Measurements from ENCODE around the gene SLC39A2.
A peak's percentile ranks its signal among the peaks of the same experiment; 100 is the strongest.
"Not testable (repeated sequence)": the region's sequence is repeated elsewhere in the genome, so short reads cannot be mapped to it uniquely, and the experiment has no call there.

SLC39A2 gene

DNA sequence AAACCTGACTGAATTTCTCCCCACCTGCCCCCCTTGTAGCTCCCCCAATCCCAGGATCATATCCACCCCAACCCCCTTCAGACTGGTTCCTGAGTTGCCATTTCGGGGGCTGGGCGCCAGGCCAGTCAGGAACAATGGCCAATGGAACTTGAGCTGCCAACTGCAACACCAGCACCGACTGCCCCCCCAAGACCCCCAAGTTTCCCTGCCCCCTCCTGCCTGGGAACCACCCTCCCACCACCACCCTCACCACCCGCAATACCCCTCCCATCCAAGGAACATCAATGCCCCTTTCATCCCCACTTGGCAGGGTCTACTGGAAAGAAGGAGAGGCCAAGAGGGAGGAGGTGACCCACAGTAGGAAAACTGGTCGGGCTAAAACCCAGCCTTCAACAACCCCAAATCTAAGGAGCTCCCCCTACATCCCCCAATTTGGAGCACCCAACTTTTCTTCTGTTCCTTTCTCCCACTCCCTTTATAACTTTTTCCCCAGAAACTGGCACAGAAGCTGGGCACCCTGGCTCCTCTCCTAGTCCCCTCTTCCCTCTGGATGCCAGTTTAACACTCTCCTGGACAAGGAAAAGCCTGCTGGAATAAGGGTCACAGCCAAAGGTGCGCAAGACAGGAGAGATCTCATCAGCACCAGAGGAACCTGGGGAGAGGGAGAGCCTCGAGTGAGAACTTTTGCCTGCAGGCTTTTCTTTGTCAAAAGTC, 27.3 kb downstream of the SLC39A2 start:
- no peak for DNase-seq

DNA sequence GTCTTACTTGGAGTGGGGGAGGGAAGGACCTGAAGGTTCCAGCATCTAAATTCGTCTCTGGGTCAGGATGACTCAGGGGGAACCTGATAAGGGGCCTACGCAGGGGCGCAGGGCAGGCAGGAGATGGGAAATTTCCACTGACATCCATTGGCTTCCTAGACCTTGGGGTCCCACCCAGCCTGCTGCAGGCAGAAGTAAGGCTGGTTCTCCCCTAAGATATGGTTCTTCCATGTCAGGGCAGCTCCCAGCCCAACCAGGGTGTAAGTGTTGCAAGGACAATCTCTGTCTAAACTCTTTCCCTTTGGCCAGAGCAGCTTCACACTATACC, 27.9 kb downstream of the SLC39A2 start:
- no peak for DNase-seq

DNA sequence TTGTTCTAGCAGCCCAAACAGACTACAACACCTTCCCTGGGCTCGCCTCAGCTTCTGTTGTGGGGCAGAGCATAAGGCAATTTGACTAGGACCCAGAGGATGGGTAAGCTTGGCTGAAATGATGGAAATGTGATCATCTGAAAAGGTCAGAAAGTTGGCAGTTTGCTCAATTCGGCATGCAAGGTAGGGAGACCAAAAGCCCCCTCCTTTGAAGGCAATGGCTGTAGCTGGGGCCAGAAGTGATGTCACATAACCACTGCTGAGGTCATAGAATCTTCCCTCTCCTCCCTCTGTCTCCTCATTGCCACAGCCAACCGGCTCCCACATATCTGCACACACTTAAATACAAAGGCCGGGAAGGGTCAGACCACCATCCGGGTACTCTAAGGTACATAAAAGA, 30.8 kb downstream of the SLC39A2 start, which contains the start of gene TPPP2:
TSS of gene TPPP2 (plus strand) at position 301 of the 400 bp plus-strand sequence. CDS start 365 bp downstream, outside the sequence.
- DNase-seq = no peak

DNA sequence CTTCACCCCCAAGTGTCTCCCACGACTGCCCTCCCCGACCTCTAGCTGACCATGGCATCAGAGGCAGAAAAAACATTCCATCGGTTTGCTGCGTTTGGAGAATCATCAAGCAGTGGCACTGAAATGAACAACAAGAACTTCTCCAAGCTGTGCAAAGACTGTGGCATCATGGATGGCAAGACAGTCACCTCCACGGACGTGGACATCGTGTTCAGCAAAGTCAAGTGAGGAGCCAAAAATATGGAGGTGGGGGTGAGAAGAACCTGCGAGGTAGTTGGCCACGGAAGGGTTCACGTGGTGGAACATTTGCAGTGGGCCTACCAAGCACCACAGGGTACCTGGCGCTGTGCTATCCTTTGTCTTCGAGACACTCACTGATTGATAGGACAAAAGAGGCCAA, 31.4 kb downstream of the SLC39A2 start:
- no peak for DNase-seq

DNA sequence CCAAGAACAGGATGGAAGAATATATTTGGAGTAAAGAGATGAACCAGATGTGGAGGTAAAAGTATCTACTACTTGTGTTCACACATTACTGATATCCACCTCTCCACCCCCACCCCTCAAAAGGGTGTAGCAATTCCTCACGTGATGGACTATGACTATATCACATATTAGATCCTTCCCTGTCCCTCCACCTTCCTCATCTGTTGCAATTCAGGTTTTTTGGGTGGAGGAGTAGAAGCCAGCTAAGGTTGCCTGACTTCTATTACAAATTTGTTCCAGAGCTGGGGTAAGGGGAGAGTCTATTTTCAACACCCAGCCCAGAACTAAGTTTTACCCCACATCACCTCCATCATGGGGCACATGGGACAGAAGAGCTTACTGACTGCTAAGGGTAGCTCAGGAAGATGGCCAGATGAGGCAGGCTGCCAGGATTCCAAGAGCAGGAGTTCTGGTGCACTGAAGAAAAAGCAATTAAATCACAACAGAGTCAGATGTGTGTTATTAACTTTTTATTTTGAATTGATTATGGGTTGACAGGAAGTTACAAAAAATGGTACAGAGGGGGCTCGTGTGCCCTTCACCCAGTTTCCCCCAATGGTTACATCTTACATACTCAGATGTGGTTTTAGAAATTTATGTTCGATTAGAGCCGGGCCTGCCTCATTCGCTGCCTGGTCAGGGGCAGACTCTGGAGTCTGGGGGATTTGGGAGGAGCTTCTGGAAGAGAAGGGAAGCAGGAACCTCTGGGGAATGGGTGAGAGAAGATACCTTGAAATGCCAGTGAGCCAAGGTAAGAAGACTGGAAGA, 33.4 kb downstream of the SLC39A2 start:
- no peak for DNase-seq

DNA sequence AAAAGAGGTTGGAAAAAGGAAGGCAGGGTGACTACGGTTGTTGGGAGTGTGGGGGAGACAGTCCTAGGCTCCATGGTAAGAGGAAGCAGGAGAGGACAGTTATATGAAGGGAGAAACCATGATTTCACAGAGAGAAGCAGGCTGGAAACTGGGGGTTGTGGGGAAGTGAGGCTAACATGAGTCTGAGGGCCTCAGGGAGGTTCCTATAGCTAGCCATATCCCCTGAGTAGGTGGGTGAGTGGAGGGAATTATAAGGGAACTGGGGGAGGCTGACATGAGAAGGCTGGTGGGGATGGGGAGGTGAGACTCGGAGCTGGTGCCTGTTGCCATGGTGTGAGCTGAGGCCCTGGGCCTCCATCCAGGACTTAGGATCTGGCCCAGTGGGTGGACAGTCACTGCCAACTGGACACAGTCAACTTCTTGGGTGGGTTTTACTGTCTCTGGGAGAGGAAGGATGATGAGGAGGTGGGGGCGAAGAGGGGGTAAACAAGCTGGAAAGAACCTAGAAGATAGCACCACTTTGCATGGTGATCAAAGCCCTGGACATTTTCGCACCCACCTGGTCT, 34.1 kb downstream of the SLC39A2 start:
- DNase-seq = no peak

DNA sequence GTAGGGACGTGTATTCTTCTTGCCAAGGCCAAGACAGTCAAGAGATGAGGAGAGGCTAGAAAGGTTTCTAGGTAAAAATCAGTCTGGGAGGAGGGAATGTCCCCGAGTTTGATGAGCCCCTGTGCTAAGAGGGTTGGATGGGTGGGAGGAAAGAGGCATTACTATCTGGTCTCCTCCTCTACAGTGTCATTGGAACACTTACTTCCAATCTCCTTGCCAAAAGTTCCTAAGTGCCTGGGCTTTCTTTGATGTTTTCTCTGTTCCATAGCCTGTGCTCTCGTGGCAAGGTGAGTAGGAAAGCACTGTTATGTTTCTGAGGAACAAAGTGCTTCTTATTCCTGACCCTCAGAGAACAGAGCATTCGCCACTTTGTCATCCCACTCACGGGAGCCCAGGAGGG, 35.6 kb downstream of the SLC39A2 start, which contains the start of gene RNASE13:
TSS of gene RNASE13 (minus strand) at position 101 of the 400 bp plus-strand sequence. CDS start 519 bp downstream, outside the sequence.
- DNase-seq = no peak

DNA sequence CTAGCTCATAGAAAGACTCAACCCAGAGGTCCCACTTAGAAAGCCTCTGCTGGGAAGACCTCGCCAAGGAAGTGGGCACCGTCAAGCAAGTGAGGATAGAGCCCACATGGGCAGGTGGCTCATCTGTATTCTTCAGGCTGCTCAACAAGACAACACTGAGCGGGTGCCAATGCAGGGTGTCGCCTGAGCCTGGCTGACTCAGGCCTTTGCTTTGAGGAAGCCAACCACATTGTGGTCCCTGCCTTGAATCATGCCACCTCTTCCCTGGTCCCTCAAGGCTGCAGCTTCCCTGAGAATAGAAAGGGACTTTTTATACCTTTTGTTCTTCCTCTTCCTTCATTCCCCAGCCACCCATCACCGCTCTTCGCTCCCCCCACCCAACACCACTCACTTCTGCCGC, 37.7 kb downstream of the SLC39A2 start:
- DNase-seq = no peak

DNA sequence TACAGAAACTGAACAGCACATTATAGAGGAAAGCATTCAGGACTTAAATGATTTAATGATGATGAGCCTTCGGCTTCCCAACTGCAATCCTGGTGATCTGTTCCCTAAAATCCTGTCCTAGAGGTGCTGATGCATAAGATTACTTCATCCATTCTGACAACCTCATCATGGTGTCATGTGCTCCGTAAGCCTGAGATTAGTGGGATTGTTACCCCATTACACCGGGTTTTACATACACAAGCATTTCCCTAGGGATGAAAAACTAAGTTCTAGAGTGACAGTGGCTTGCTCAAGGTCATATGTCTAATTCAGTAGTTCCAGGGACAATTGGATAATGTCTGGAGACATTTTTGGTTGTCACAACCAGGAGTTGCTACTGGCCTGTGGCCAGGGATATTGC, 38.1 kb downstream of the SLC39A2 start:
- no peak for DNase-seq

DNA sequence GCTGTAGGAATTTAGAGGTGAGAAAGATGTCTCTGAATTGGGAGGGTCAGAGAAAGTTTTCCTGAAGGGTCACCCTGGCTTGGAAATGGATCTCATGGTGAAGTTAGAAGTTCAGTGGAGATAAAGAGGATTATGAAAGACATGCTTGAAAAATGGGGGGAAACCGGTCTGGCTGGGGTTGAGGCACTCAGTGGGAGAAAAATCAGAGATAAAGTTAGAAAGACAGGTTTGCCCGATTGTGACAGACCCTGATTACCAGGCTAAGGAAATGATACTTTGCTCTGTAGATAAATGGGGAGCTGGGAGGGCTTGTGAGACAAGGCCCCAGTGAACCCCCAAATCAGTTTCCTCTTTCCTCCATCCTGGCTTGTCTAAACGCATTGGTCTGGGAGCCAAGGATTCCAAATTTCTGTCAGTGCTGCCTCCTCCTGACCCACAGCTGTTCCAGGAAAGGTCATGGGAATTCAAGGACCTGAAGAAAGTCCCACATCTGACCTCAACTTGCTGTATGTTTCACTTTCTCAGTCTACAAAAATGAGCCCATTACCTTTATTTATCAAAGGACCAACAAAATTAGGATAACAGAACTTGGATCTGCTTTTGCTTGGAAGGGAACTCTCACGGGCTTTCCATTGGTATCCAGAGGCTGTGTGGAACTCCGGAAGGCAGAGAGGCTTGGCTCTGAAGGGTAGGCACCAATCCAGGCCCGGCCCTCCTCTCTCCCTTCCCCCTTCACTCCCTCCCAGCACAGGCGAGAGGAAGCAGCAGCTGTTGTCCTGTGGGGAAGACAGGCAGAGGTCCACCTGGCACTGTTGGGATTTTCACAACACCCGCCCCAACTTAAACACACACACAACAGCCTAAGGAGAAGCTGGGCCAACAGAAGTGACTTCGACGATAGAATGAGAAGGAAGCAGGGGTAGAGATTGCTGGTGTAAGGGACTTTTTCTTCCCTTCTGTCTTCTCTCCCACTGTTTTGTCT, 39.6 kb downstream of the SLC39A2 start:
- no peak for DNase-seq

DNA sequence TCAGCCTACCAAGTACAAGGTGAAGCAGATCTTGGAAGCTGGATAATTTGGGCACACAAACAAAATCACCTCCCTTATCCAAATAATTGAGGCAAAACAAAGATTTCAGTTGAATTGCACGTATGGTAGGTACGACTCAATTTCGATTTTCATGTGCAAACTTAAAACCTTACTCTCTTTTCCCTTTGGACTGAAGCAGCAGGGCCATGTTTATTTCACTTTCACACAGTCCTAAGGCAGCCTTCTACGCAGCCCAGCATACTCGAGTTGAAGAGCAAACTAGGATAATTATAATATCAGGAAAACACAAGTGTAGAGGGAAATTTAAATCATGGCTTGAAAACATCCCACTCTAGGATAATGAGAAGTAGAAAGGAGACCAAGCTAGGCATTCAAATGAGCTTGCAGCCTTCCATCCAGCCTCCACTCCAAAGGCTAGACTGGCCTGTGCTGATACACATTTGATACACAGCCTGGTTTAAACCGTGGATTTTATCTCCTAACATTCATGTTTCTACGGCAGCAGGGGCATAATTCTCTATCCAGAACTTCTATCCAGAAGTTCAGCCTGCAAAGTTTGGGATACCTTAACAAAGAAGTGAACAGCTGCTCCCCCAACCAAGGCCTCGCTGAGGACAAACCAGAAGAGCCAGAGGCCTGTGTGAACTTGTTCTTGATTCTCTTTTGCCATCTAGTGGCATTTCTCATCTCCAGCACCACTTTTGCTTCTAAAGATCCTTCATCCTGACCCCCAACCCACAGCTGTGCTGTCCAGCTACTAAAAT, 40.7 kb downstream of the SLC39A2 start:
- peak; percentile 27 for DNase-seq

DNA sequence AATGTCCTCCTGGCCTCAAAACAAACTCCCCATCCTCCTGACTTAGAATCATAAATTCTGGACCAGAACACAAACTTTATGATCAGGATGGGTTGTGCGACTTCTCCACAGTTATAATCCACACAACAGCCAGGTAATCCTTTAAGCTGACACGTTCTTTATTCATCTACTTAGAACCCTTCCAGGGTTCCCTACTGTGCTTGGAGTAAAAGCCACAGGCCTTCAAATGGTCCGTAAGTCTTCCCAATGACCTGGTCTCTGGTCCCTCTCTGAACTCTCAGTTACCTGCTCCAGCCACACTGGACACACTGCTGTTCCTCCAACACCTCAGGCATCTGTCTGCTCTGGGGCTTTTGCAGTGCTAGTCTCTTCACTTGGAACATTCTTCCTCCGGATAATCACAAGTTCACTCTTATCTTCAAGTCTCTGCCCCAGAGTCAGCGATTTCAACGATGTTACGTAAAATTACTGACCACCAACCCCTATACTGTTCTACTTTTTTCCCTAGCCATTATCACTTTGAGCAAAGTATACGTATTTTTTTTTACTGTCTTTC, 41.4 kb downstream of the SLC39A2 start:
- no peak for DNase-seq

DNA sequence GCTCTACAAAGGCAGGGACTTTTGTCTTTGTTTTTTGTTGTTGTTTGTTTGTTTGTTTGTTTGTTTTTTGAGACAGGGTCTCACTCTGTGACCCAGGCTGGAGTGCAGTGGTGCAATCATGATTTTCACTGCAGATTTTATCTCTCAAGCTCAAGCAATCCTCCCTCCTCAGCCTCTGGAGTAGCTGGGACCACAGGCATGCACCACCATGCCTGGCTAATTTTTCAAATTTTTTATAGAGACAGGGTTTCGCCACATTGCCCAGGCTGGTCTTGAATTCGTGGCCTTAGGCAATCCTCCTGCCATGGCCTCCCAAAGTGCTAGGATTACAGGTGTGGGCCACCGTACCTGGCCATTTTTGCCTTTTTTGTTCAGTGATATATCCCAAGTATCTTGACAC, 41.8 kb downstream of the SLC39A2 start:
- DNase-seq = not testable (repeated sequence)

DNA sequence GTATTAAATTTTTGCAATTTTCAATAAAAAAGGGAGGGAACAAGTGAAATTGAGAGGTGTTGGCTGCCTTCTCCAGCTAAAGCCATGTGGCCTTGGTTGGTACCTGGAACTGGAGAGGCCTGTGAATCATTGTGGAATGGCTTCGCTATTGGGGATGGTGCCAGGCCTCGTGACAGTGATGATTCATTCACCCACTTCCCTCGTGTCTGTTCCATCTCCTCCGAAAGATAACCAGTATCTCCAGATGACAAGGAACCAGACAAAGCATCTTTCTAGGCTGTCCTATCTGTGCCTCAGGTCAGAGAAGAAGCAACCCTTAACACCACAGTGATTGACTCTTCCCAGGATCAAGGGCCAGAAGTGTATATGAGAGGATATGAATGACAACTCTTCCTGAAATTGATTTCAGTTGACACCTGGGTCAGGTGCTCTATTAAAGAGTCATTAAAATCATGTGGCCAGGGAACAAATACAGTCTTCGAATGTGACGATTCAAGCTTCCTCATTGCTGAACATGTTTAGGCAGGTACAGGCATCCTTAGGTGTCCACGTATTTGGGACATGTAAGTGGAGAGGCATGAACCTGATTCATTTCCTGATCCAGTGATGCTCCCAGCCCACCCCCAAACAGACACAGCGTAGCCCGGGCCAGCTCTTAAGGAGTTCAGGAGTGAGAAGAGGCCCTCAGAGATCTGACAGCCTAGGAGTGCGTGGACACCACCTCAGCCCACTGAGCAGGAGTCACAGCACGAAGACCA, 42.8 kb downstream of the SLC39A2 start, which contains the start of gene RNASE7:
TSS of gene RNASE7 (plus strand) at position 687 of the 758 bp plus-strand sequence. CDS start 631 bp downstream, outside the sequence.
- no peak for DNase-seq

DNA sequence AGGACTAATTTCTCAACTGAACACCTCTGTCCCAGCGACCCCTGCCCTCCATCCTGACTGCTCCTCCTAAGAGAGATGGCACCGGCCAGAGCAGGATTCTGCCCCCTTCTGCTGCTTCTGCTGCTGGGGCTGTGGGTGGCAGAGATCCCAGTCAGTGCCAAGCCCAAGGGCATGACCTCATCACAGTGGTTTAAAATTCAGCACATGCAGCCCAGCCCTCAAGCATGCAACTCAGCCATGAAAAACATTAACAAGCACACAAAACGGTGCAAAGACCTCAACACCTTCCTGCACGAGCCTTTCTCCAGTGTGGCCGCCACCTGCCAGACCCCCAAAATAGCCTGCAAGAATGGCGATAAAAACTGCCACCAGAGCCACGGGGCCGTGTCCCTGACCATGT, 43.8 kb downstream of the SLC39A2 start:
- DNase-seq = no peak

DNA sequence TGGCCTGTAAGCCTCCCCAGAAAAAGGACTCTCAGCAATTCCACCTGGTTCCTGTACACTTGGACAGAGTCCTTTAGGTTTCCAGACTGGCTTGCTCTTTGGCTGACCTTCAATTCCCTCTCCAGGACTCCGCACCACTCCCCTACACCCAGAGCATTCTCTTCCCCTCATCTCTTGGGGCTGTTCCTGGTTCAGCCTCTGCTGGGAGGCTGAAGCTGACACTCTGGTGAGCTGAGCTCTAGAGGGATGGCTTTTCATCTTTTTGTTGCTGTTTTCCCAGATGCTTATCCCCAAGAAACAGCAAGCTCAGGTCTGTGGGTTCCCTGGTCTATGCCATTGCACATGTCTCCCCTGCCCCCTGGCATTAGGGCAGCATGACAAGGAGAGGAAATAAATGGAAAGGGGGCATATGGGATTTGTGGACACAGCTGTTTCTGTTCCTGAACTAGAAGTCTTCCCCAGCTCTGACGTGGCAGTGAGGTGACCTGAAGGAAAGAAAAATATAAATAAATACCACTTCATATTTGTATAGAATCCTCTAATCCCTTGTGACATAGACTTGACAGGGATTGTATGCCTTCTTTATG, 44.4 kb downstream of the SLC39A2 start:
- DNase-seq = no peak

DNA sequence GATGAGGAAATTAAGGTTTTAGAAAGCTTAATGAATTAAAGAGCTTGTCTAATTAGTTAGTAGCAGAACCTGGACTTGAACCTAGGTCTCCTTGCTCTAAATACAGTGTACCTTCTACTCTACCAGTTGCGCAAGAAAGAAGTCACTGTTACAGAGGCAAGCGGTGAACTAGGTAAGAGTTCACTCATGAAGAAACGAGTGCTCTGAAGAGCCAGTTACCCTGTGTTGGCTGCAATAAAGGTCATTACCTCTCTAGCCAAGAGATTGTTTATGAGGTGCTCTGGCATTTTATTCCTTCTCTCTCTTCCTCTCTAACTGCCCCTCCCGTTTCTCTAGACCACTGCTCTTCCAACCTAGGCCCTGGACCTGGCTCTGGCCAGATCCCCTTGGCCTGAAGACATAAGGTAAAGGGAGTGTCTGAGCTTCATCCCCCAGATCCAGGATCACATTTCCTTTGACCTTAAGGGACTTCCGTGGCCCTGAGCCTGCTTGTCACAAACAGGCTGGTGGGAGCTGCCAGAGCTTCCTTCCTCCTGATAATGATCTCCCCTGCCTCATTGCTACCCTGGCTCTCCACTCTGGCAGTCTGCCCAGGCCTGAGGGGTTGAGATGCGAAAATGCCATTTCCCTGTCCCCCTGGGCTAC, 45.0 kb downstream of the SLC39A2 start:
- no peak for DNase-seq

DNA sequence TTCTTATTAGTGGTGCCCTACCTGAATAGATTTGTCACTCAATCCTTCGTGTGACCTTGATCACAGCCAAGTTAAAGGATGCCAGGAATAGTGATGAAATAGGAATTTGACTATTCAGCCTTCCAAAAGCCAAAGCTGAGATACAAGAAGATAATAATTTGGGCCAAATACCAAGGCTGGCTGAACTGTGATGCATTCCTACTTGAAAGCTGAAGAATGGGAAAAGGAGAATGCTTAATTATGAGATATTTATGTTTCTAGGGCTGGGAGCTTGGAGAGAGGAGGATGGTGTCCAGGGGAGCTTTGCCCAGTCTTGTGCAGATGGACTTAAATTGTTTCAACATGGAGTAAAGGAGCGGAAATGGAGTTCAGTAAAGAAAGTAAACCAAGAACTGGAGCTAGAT, 48.3 kb downstream of the SLC39A2 start:
- no peak for DNase-seq

DNA sequence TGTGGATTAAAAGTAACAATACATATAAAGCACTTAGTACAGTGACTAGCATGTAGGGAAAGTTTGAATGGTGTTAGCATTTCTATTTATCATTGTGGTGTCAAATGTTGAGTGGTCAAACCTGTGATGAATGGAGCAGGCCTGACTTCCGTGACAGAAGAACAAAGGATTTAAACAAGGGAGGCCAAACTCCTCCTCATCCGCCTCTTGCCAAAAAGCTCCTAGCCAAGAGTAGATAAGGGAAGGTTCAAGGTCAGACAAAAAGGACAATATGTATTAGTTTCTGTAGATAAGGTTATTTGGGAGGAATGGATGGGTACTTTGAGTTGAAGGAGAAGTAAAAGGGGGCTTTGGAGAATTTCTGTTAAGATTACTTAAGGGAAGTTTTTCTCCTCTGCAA, 49.5 kb downstream of the SLC39A2 start:
- DNase-seq = no peak

DNA sequence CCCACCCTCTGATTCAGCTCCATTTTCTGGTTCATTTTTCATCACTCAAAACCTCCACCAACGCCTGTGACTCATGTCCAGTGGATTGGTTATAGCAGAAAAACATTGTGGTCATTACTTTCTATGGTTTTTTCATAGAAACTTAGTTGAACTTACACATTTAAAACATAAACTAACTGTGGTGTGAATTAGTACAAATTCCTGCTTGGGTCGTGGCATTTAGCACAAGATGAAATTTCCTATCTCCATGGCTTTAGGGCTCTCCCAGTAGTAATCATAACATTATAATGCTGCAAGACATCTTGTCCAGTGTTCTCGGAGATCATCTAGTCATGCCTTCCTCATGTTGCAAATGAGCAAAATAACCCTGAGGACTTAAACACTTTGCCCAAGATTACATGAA, 50.2 kb downstream of the SLC39A2 start:
- DNase-seq = no peak

Data from NCI-H345 (cell line).